Activated gamma-delta T cell treated with Interleukin-2 at 50 U/mL for 16 hours (primary cell): ENCODE results near the gene ARPC1A.

Experiments
- DNase-seq: peaks from one replicate; pipeline ENCODE4 v3.0.0-alpha.2; 2020

The ARPC1A gene

GRCh38 chr7:99390941-99391602 is 65.4 kb downstream of the ARPC1A start:
- DNase-seq = no peak

- no peak for DNase-seq
These were observed 66.3 kb downstream of the ARPC1A start for GRCh38 chr7:99392046-99392445.

- DNase-seq = peak; percentile 82
These were observed 67.1 kb downstream of the ARPC1A start for GRCh38 chr7:99392659-99393354.

- DNase-seq = no peak
These were observed 67.9 kb downstream of the ARPC1A start for GRCh38 chr7:99393355-99394187.

GRCh38 chr7:99394188-99394502 is 68.4 kb downstream of the ARPC1A start:
- DNase-seq = no peak

- DNase-seq = no peak
These were observed 70.1 kb downstream of the ARPC1A start for GRCh38 chr7:99395616-99396327.

GRCh38 chr7:99396418-99397296 is 71.0 kb downstream of the ARPC1A start:
- DNase-seq = no peak

- no peak for DNase-seq
These were observed 71.7 kb downstream of the ARPC1A start for GRCh38 chr7:99397297-99397983.

GRCh38 chr7:99398891-99399445 is 73.3 kb downstream of the ARPC1A start:
- no peak for DNase-seq

GRCh38 chr7:99399597-99399996 is 73.9 kb downstream of the ARPC1A start:
- DNase-seq = no peak

GRCh38 chr7:99402854-99403253 is 77.2 kb downstream of the ARPC1A start:
- DNase-seq = no peak

GRCh38 chr7:99403764-99404163 is 78.1 kb downstream of the ARPC1A start:
- DNase-seq = no peak

GRCh38 chr7:99404235-99404976 is 78.7 kb downstream of the ARPC1A start:
- DNase-seq = no peak

- DNase-seq = no peak
These were observed 79.3 kb downstream of the ARPC1A start for GRCh38 chr7:99404977-99405320.

- DNase-seq = no peak
These were observed 80.9 kb downstream of the ARPC1A start for GRCh38 chr7:99406557-99406956.

GRCh38 chr7:99407872-99408378 is 82.2 kb downstream of the ARPC1A start:
- DNase-seq = peak; percentile 28

GRCh38 chr7:99408379-99409191 is 82.9 kb downstream of the ARPC1A start, which contains the start of the genes BUD31 and PDAP1:
Gene BUD31 (plus strand): TSS chr7:99408969. CDS start chr7:99411093, 2,124 bp downstream.
Gene PDAP1 (minus strand): TSS chr7:99408597. CDS start chr7:99408548, 49 bp downstream.
- DNase-seq = peak; percentile 93

GRCh38 chr7:99409192-99409572 is 83.5 kb downstream of the ARPC1A start:
- no peak for DNase-seq

GRCh38 chr7:99409806-99410205 is 84.1 kb downstream of the ARPC1A start:
- no peak for DNase-seq
